Testis (tissue), 2 donors: Measurements from ENCODE around the gene ZNRF2.

Source experiments
- CTCF ChIP-seq, 3 experiments: fragments of 450-650 bp in 2 of 3; fragments of 200-600 bp in 1 of 3; sonication (generic) in 1 of 3; IDR thresholded peaks; one replicate each; pipeline ENCODE4 v1.5.1; 2016 to 2019; ENCODE audit warnings: antibody characterized with exemption in 3 of 3, mild to moderate bottlenecking in 2 of 3, moderate library complexity in 1 of 3
- POLR2A ChIP-seq: fragments of 450-650 bp; IDR thresholded peaks from one replicate; pipeline ENCODE4 v1.6.1; 2017; ENCODE audit warnings: antibody characterized with exemption, mild to moderate bottlenecking, moderate library complexity

- TF ChIP-seq CTCF (IDR thresholded peaks at IDR 0.05) (no peak), POLR2A (no peak)
Measured at GRCh38 chr7:30278849-30279652, 5.3 kb upstream of the ZNRF2 start.
